ENCODE data around the gene MAP4.

MAP4 gene

GRCh38 chr3:48034000-48034516 lies 17.8 kb upstream of the MAP4 start (continued):
- TF ChIP-seq ZNF707 (tag by site-specific recombination; IDR thresholded peaks at IDR 0.05) (no peak), ZNF311 (tag by site-specific recombination; IDR thresholded peaks at IDR 0.05; ENCODE audit: borderline replicate concordance) (no peak), PRDM4 (tag by site-specific recombination; IDR thresholded peaks at IDR 0.05) (peak; percentile 57), ZNF239 (tag by site-specific recombination; IDR thresholded peaks at IDR 0.05) (no peak), ZNF24 (tag by site-specific recombination; IDR thresholded peaks at IDR 0.05) (peak; percentile 74; the same call in 1 of the 2 replicates), ZNF488 (tag by site-specific recombination; IDR thresholded peaks at IDR 0.05) (no peak), ZNF362 (tag by site-specific recombination; IDR thresholded peaks at IDR 0.05) (peak; percentile 38; the same call in 1 of the 2 replicates), ZNF211 (tag by site-specific recombination; IDR thresholded peaks at IDR 0.05; ENCODE audit: low read depth) (no peak), SP2 (tag by site-specific recombination; IDR thresholded peaks at IDR 0.05) (no peak), SCRT1 (tag by site-specific recombination; IDR thresholded peaks at IDR 0.05; ENCODE audit: borderline replicate concordance) (no peak), TCF7L2 (IDR thresholded peaks at IDR 0.05; ENCODE audit: borderline replicate concordance, low read depth, low read length) (peak; percentile 44; the same call in 1 of the 2 replicates), ZBTB8A (tag by site-specific recombination; IDR thresholded peaks at IDR 0.05) (no peak), REST (tag by site-specific recombination; IDR thresholded peaks at IDR 0.05) (no peak), SP3 (tag by site-specific recombination; IDR thresholded peaks at IDR 0.05) (peak; percentile 40), ZNF423 (tag by site-specific recombination; IDR thresholded peaks at IDR 0.05) (no peak), HIC1 (tag by site-specific recombination; IDR thresholded peaks at IDR 0.05) (peak; percentile 63), ZNF223 (tag by site-specific recombination; IDR thresholded peaks at IDR 0.05) (no peak), KLF10 (tag by site-specific recombination; IDR thresholded peaks at IDR 0.05) (0 out of 2 replicates have a peak, but pooled peaks have one; percentile 46), KLF17 (tag by site-specific recombination; IDR thresholded peaks at IDR 0.05) (no peak), SETDB1 (IDR thresholded peaks at IDR 0.05; ENCODE audit: insufficient read length, low read length) (no peak), ZNF768 (tag by site-specific recombination; IDR thresholded peaks at IDR 0.05) (no peak), ZNF785 (tag by site-specific recombination; IDR thresholded peaks at IDR 0.05) (no peak), ZNF146 (tag by site-specific recombination; IDR thresholded peaks at IDR 0.05) (no peak), ZNF473 (tag by site-specific recombination; IDR thresholded peaks at IDR 0.05) (no peak), ZBTB48 (tag by site-specific recombination; IDR thresholded peaks at IDR 0.05) (no peak), ZNF692 (tag by site-specific recombination; IDR thresholded peaks at IDR 0.05) (peak; percentile 60)

Data from HEK293 (cell line).